ENCODE results near the gene CAD.
"Not testable (repeated sequence)": the region's sequence is repeated elsewhere in the genome, so short reads cannot be mapped to it uniquely, and the experiment has no call there.

The CAD gene

GRCh38 chr2:27256855-27257454, 39.8 kb downstream of the CAD start:
- no peak for DNase-seq (ENCODE audit: low spot score)

DNA sequence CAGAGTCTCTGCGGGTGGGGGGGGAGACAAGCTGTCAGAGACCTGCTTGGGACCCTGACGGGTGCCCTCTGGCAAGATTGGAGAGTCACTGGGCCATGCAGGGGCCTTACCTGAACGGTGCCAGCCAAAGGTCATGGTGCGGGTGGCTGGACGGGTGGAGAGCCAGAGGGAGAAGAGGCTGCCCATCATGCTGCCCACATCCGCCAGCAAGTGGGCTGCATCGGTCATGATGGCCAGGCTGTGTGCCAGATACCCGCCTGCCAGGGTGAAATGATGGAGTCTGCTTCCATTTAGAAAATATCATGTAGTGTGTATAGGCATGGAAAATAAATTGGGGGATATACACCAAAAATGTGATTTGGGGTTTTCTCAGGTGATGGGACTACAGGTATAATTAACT, 40.9 kb downstream of the CAD start:
- no peak for DNase-seq (ENCODE audit: low spot score)

DNA sequence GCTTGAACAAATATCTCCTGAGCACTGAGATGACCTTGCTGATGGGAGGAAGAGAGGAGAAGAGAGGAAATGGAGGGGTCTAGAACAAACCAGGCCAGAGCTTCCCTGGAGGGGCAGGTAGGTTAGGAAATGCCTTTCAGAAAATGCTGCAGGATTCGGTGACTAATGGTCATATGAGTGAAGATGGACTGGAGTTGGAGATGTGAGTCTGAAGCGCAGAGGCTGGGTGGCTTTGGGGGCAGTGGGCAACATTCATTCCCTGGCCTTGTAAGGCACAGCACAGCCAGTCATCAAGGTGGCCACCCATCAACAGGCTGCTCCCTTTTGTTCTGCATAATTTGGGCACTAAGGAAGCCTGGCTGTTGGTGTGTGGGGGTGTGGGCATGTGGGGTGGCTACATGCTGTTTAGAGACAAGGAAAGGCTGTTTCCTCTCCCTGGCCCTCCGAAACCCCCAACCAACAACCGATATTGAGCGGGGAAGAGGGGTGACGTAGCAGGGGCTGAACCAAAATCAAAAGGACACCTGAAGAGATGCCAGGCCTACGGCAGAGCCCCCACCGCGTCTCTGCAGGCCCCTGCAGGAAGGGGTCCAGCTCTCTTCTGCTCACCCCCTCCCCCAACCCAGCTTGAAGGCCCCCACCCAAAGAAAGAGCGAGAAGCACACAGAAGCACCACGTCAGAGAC, 44.2 kb downstream of the CAD start:
- DNase-seq (ENCODE audit: low spot score), result no peak

GRCh38 chr2:27261926-27262298, 44.7 kb downstream of the CAD start:
- no peak for DNase-seq (ENCODE audit: low spot score)

GRCh38 chr2:27262379-27263286, 45.5 kb downstream of the CAD start, which contains the start of gene SLC30A3:
TSS of gene SLC30A3 (minus strand) at chr2:27263047. CDS start at chr2:27262906, 141 bp downstream.
- peak; percentile 61 for DNase-seq (ENCODE audit: low spot score)

DNA sequence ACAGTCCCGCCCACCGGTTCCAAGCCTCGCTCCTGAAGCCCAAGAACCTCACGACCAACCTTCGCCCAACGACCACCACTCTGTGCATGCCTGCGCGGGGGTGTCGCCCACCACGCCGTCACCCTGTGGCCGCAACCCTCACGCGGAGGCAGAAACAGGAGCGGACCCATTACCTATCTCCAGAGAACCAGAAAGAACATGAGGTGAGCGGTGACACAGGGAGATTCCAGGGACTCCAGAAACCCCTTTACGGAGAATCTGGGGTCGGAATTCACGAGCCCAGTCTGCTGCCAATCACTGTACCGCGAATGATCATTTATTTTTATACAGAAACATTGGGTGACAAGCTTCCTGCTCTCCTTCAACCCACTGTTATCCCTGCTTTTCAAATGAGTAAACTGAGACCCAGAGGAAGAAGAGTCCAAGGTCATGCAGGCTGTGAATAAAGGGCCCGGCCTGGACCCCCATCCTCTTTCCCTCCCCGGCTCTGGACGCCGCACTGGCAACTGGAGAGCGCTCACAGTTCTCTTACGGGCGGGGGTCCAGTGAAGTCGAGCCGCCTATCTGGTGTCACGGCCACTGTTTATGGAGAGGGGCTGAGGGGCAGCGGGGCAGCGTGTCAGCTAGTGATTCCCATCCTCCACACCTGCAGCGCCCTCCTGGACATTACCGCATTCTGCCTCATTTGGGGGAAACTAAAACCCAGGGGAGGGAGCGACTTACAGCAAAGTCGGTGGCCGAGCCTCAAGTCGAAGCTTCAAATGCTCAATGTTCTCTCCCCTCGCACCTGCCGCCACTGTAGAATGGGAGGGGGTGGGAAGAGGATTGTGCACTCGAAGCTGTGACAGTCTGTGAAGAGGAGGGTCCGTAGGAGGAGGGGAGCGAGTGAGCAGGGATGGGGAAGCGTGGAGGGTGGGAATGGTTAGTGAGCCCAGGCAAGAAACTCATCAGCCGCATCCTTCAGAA, 46.4 kb downstream of the CAD start:
- DNase-seq (ENCODE audit: low spot score), result no peak

- no peak for DNase-seq (ENCODE audit: low spot score)
These were observed 47.1 kb downstream of the CAD start for GRCh38 chr2:27264253-27264752.

GRCh38 chr2:27264753-27265535, 47.8 kb downstream of the CAD start:
- peak; percentile 61 for DNase-seq (ENCODE audit: low spot score)

- DNase-seq (ENCODE audit: low spot score), result no peak
These were observed 48.3 kb downstream of the CAD start for GRCh38 chr2:27265536-27265870.

DNA sequence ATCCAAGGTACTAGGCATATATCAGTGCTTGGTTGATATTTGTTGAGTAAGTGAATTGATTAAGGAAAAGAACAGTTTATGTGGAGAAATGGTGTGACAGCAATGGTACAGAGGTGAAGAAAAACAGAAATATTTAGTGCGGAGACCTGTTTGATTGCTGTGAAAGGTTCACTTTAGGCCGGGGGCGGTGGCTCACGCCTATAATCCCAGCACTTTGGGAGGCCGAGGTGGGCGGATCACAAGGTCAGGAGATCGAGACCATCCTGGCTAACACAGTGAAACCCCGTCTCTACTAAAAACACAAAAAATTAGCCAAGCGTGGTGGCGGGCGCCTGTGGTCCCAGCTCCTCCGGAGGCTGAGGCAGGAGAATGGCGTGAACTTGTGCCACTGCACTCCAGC, 51.1 kb downstream of the CAD start:
- not testable (repeated sequence) for DNase-seq (ENCODE audit: low spot score)

- no peak for DNase-seq (ENCODE audit: low spot score)
These were observed 53.0 kb downstream of the CAD start for GRCh38 chr2:27270131-27270530.

- DNase-seq (ENCODE audit: low spot score), result no peak
These were observed 53.5 kb downstream of the CAD start for GRCh38 chr2:27270670-27271069.

DNA sequence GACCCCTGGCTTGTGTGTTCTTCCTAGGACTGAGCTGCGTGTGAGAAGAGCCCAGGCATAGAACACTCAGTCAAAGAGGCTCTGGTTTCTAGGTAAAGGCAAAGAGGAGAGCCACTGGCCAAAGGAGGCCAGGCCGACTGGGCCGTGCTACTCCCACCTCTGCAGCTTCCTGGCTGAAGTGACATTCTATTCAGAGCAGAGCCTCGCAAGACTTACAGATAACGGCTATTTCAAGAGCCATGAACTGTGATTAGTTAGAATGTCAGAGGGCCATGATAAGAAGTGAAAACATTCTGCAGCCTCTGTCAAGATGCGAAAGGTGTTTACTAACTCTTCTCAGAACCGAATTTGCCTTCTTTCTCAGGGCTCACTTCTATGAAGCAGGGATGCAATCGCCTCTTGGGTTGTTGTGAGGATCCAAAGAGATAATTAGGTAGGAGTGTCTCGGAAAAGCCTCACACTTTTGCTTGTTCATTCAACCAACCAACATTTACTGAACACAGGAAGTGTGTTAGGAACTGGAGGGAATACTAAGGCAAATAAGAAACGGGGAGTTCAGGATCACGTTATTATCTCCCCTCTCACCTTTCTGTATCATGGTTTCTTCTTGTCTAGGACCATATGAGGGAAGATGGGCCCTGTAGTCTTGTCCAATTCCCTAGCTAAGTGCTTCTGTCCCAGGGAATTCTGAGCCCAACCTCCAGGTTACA, 54.6 kb downstream of the CAD start:
- DNase-seq (ENCODE audit: low spot score), result no peak

- DNase-seq (ENCODE audit: low spot score), result not testable (repeated sequence)
These were observed 55.7 kb downstream of the CAD start for GRCh38 chr2:27272537-27273522.

GRCh38 chr2:27275211-27276150, 58.3 kb downstream of the CAD start, which contains the start of gene DNAJC5G:
TSS of gene DNAJC5G (plus strand) at chr2:27275433. CDS start at chr2:27276729, 1,296 bp downstream.
- DNase-seq (ENCODE audit: low spot score), result no peak

DNA sequence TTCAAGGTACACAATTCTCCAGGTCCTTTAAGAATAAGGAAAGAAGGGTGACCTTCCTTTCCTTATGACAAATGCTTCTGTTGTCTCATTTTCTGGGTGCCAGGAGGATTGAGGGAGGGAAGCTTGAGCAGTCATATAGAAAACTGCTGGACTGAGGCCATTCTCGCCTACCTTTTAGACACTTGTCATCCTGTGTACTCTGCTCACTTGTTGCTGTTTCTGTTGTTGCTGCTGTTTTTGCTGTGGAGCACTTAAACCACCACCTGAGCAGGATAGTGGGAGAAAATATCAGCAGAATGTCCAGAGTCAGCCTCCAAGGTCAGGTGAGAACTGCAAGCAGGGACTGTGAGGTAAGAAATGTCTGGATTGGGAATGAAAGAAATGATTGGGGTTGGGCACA, 60.8 kb downstream of the CAD start:
- DNase-seq (ENCODE audit: low spot score), result no peak

- no peak for DNase-seq (ENCODE audit: low spot score)
These were observed 63.7 kb downstream of the CAD start for GRCh38 chr2:27280826-27281225.

DNA sequence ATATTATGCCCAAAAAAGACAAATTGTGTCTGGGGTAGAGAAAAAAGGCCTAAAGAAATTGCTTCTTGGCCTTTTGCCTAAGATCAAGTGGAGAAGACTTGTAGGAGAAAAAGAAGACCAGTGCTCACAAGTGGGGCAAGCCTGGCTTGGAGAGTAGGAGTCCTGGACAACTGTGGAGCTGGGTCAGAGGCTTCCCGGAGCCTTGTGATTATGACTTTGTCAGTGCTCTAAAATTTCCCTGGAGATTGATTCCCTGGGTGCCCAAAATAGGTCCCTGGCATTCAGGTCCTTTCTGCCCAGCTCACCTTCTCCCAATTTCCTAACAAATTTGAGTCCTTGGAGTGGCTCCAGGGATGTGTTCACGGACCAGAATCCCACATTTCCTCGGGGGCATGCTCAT, 64.3 kb downstream of the CAD start:
- DNase-seq (ENCODE audit: low spot score), result no peak
